A549 (cell line): Measurements from ENCODE around the gene VLDLR.

Experiments used
- BHLHE40 ChIP-seq: IDR thresholded peaks from 2 replicates; pipeline ENCODE4 v1.6.1; 2012; ENCODE audit warnings: low read depth, low read length, inconsistent platforms
- CEBPB ChIP-seq, 2 experiments: fragments of >200 bp in 1 of 2; sonication (Bioruptor Twin) in 1 of 2; formaldehyde crosslinking in 1 of 2; IDR thresholded peaks; 2 replicates each; pipeline ENCODE4 v1.6.1; 2012 to 2016
- CHD2 ChIP-seq: fragments of 150-350 bp; IDR thresholded peaks from 2 replicates; pipeline ENCODE4 v1.6.1; 2014; ENCODE audit warnings: low read length; ENCODE audit not compliant: partially characterized antibody
- CTCF ChIP-seq: fragments of >200 bp; sonication (Bioruptor Twin); formaldehyde crosslinking; IDR thresholded peaks from 3 replicates; pipeline ENCODE4 v1.5.1; 2016
- ESRRA ChIP-seq: fragments of 150-350 bp; IDR thresholded peaks from 2 replicates; pipeline ENCODE4 v1.6.1; 2014; ENCODE audit warnings: mild to moderate bottlenecking, low read length, borderline replicate concordance
- HOXA7 ChIP-seq: fragments of 250-450 bp; sonication (Bioruptor Pico); IDR thresholded peaks from 2 replicates; pipeline ENCODE4 v1.5.0; 2020; ENCODE audit warnings: mild to moderate bottlenecking, moderate library complexity
- JUNB ChIP-seq: fragments of >200 bp; sonication (Bioruptor Twin); formaldehyde crosslinking; IDR thresholded peaks from 2 replicates; pipeline ENCODE4 v1.6.1; 2016
- POLR2A ChIP-seq: IDR thresholded peaks from 2 replicates; pipeline ENCODE4 v1.6.1; 2012; ENCODE audit warnings: mild to moderate bottlenecking, low read length
- RAD21 ChIP-seq, 2 experiments: fragments of >200 bp in 1 of 2; sonication (Bioruptor Twin) in 1 of 2; formaldehyde crosslinking in 1 of 2; IDR thresholded peaks in 1 of 2; conservative IDR thresholded peaks in 1 of 2; 2 replicates in 1 of 2; 3 replicates in 1 of 2; pipeline ENCODE4 v1.6.1; 2012 to 2018; ENCODE audit warnings: inconsistent platforms in 1 of 2
- RFX5 ChIP-seq: fragments of 450-650 bp; IDR thresholded peaks from 2 replicates; pipeline ENCODE4 v1.7.1; 2014; ENCODE audit warnings: antibody characterized with exemption, mild to moderate bottlenecking, moderate library complexity
- ZSCAN20 ChIP-seq: fragments of 250-450 bp; sonication (Bioruptor Pico); IDR thresholded peaks from 2 replicates; pipeline ENCODE4 v1.8.0; 2022; ENCODE audit warnings: mild to moderate bottlenecking, moderate library complexity
- TF ChIP-seq, protein P1 (sequence below): IDR thresholded peaks from 2 replicates; pipeline ENCODE4 v1.6.1; 2012; ENCODE audit warnings: low read depth, borderline replicate concordance
- TF ChIP-seq, protein P2 (sequence below): fragments of 200-600 bp; sonication (generic); IDR thresholded peaks from 2 replicates; pipeline ENCODE4 v1.6.1; 2016; ENCODE audit warnings: antibody characterized with exemption, mild to moderate bottlenecking, moderate library complexity
- TF ChIP-seq, protein P3 (sequence below): IDR thresholded peaks from 2 replicates; pipeline ENCODE4 v1.6.1; 2012

DNA sequence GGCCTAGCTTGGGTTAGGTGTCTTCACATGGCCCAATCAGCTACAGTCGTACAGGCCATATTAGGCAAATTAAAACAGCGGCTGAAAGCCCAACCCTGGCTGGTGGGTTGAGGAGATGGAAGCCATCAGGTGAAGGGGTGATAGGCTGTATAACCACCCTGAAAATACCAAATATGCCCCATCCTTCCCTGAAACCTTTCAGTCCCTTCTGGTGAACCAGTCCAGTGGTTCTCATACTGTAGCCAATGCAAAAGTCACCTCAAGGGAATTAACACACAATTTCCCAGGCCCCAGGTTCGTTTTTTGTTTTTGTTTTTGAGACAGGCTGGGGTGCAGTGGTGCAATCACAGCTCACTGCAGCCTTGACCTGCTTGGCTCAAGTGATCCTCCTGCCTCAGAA, 75.9 kb downstream of the VLDLR start:
- TF ChIP-seq CHD2: no peak
- no peak for TF ChIP-seq CTCF
- TF ChIP-seq, protein P1, sequence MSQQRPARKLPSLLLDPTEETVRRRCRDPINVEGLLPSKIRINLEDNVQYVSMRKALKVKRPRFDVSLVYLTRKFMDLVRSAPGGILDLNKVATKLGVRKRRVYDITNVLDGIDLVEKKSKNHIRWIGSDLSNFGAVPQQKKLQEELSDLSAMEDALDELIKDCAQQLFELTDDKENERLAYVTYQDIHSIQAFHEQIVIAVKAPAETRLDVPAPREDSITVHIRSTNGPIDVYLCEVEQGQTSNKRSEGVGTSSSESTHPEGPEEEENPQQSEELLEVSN: no peak
- no peak for TF ChIP-seq ZSCAN20
- no peak for TF ChIP-seq POLR2A
- no peak for TF ChIP-seq BHLHE40
- no peak for TF ChIP-seq CEBPB (IDR thresholded peaks at IDR 0.05)
- no peak for TF ChIP-seq RFX5
- no peak for TF ChIP-seq RAD21 (conservative IDR thresholded peaks at IDR 0.05 in 1 of 2, IDR thresholded peaks at IDR 0.05 in 1 of 2)
- no peak for TF ChIP-seq JUNB
- TF ChIP-seq, protein P2, sequence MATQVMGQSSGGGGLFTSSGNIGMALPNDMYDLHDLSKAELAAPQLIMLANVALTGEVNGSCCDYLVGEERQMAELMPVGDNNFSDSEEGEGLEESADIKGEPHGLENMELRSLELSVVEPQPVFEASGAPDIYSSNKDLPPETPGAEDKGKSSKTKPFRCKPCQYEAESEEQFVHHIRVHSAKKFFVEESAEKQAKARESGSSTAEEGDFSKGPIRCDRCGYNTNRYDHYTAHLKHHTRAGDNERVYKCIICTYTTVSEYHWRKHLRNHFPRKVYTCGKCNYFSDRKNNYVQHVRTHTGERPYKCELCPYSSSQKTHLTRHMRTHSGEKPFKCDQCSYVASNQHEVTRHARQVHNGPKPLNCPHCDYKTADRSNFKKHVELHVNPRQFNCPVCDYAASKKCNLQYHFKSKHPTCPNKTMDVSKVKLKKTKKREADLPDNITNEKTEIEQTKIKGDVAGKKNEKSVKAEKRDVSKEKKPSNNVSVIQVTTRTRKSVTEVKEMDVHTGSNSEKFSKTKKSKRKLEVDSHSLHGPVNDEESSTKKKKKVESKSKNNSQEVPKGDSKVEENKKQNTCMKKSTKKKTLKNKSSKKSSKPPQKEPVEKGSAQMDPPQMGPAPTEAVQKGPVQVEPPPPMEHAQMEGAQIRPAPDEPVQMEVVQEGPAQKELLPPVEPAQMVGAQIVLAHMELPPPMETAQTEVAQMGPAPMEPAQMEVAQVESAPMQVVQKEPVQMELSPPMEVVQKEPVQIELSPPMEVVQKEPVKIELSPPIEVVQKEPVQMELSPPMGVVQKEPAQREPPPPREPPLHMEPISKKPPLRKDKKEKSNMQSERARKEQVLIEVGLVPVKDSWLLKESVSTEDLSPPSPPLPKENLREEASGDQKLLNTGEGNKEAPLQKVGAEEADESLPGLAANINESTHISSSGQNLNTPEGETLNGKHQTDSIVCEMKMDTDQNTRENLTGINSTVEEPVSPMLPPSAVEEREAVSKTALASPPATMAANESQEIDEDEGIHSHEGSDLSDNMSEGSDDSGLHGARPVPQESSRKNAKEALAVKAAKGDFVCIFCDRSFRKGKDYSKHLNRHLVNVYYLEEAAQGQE: no peak
- TF ChIP-seq HOXA7 (CRISPR knock-in tag): no peak
- TF ChIP-seq ESRRA: no peak
- TF ChIP-seq, protein P3, sequence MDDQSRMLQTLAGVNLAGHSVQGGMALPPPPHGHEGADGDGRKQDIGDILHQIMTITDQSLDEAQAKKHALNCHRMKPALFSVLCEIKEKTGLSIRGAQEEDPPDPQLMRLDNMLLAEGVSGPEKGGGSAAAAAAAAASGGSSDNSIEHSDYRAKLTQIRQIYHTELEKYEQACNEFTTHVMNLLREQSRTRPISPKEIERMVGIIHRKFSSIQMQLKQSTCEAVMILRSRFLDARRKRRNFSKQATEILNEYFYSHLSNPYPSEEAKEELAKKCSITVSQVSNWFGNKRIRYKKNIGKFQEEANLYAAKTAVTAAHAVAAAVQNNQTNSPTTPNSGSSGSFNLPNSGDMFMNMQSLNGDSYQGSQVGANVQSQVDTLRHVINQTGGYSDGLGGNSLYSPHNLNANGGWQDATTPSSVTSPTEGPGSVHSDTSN: no peak
